Peyer's patch (tissue), 4 donors: ENCODE data around the gene ZNF451. TPM values are rescaled to one million over a fixed set of nuclear protein-coding genes. Genes with fewer than 3 reads are reported as not detected.

ENCODE experiments used
- DNase-seq, 3 donors: peaks; one replicate each; pipeline ENCODE4 v3.0.0-alpha.2; 2017 to 2019
- H3K27ac ChIP-seq, 4 donors: fragments of 200-600 bp; sonication (generic); one replicate each; pipeline ENCODE4 v1.5.1; 2016 to 2019
- H3K27me3 ChIP-seq, 2 donors: fragments of 200-600 bp; sonication (generic); one replicate each; pipeline ENCODE4 v1.5.1; 2019
- H3K36me3 ChIP-seq, 3 donors: fragments of 200-600 bp; sonication (generic); one replicate each; pipeline ENCODE4 v1.5.1; 2016 to 2019
- H3K4me1 ChIP-seq, 4 donors: fragments of 200-600 bp; sonication (generic); one replicate each; pipeline ENCODE4 v1.5.1; 2016 to 2019
- H3K4me3 ChIP-seq, 4 donors: fragments of 200-600 bp; sonication (generic); 1 replicate in 3 of 4; 2 replicates in 1 of 4; pipeline ENCODE4 v1.5.1; 2016 to 2019; ENCODE audit warnings: mild to moderate bottlenecking in 1 of 4
- H3K9me3 ChIP-seq, 4 donors: fragments of 200-600 bp; sonication (generic); one replicate each; pipeline ENCODE4 v1.5.1; 2016 to 2019; ENCODE audit warnings: mild to moderate bottlenecking in 1 of 4
- POLR2A ChIP-seq, 2 donors: fragments of 450-650 bp; IDR thresholded peaks; one replicate each; pipeline ENCODE4 v1.5.1; 2017; ENCODE audit warnings: antibody characterized with exemption in 2 of 2, mild to moderate bottlenecking in 2 of 2, moderate library complexity in 2 of 2
- total RNA-seq, 4 donors: library from RNA; depleted of rRNA; stranded (reverse); fragments of >200 nt; gene quantifications; one replicate each; pipeline ENCODE4 v1.1.0, GENCODE V29; 2016
- TF ChIP-seq, protein P1 (sequence below), 6 experiments: fragments of 450-650 bp in 4 of 6; fragments of 200-600 bp in 2 of 6; sonication (generic) in 1 of 6; IDR thresholded peaks; one replicate each; pipeline ENCODE4 v1.5.1; 2017 to 2019; ENCODE audit warnings: antibody characterized with exemption in 6 of 6, mild to moderate bottlenecking in 3 of 6, moderate library complexity in 1 of 6

The ZNF451 gene
- total RNA-seq, 4 donors from 2014 or later, result 44.5 to 106 (median 54.9) TPM

DNA sequence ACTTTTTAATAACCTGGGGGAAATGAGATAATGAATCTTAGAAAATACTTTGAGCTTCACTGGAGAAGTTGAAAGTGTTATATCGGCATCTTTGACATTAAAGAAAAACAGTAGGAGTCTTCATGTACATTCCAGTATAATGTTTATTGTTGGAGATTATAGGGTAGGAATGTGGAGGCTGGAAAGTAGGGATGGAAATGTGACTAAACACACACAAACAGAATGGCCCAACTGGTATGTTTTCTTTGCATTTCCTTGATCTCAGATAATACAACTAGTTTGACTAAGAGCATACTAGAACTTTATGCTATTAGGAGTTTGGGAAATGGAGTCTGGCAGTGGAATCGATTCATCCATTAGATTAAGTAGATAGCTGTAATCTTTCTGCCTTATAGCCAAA lies 72.0 kb downstream of the ZNF451 start:
- Histone ChIP-seq H3K4me3 (no peak overlapping the region), H3K27ac (no peak overlapping the region), H3K27me3 (no peaks in the 10 kb centered on the region), H3K4me1 (no peaks in the 10 kb centered on the region), H3K9me3 (no peaks in the 10 kb centered on the region), H3K36me3 (peaks cover 0 to 17% (median 0%) of the 10 kb centered on the region in 3 donors)
- no peak for DNase-seq
- TF ChIP-seq, protein P1, sequence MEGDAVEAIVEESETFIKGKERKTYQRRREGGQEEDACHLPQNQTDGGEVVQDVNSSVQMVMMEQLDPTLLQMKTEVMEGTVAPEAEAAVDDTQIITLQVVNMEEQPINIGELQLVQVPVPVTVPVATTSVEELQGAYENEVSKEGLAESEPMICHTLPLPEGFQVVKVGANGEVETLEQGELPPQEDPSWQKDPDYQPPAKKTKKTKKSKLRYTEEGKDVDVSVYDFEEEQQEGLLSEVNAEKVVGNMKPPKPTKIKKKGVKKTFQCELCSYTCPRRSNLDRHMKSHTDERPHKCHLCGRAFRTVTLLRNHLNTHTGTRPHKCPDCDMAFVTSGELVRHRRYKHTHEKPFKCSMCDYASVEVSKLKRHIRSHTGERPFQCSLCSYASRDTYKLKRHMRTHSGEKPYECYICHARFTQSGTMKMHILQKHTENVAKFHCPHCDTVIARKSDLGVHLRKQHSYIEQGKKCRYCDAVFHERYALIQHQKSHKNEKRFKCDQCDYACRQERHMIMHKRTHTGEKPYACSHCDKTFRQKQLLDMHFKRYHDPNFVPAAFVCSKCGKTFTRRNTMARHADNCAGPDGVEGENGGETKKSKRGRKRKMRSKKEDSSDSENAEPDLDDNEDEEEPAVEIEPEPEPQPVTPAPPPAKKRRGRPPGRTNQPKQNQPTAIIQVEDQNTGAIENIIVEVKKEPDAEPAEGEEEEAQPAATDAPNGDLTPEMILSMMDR (IDR thresholded peaks at IDR 0.05), result no peak
- no peak for TF ChIP-seq POLR2A (IDR thresholded peaks at IDR 0.05)

DNA sequence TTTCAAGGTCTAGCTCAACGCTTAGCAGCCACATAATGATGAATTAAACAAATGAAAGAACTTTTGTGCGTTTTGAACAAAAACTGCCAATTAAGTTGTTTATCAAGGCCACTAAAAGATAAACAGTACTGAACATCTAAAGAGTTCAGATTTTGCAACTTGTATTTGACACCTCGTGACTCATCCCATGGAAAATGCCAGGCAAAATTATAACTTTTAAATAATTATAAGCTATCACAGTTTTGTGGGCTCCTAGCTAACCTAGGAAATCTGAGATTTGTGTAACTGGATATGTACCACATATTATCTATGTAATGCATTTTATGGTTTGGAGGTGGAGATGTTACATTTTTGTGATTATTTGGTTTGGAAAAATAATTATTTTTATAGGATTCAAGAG lies 72.5 kb downstream of the ZNF451 start:
- Histone ChIP-seq H3K4me1 (no peaks in the 10 kb centered on the region), H3K36me3 (peaks cover 0 to 22% (median 0%) of the 10 kb centered on the region in 3 donors), H3K27ac (no peak overlapping the region), H3K9me3 (no peaks in the 10 kb centered on the region), H3K4me3 (no peak overlapping the region), H3K27me3 (no peaks in the 10 kb centered on the region)
- no peak for TF ChIP-seq POLR2A (IDR thresholded peaks at IDR 0.05)
- TF ChIP-seq, protein P1 (IDR thresholded peaks at IDR 0.05), result no peak
- no peak for DNase-seq

DNA sequence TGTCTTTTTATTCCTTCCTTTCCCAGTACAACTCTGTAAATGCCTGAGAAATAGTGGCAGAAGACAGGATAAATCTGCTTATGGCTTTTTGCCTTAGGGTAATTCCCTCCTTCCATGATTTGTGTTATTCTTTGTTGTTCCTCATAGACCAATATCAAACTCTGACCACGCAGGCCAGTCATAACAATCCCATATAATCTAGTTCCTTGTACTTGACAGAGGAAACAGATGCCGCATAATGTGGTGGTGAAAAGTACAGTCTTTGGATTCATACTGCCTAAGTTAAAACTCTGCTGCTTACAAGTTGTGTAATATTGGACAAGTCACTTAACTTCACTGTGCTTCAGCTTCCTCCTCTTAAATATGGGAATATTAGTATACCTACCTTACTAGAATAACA lies 74.0 kb downstream of the ZNF451 start:
- TF ChIP-seq, protein P1 (IDR thresholded peaks at IDR 0.05), result no peak
- TF ChIP-seq POLR2A (IDR thresholded peaks at IDR 0.05), result no peak
- H3K4me3 ChIP-seq, result no peak overlapping the region
- H3K36me3 ChIP-seq, result peaks cover 0 to 23% (median 0%) of the 10 kb centered on the region in 3 donors
- no peaks in the 10 kb centered on the region for H3K27me3 ChIP-seq
- H3K4me1 ChIP-seq, result no peaks in the 10 kb centered on the region
- H3K27ac ChIP-seq, result no peak overlapping the region
- no peak for DNase-seq
- H3K9me3 ChIP-seq, result no peaks in the 10 kb centered on the region

DNA sequence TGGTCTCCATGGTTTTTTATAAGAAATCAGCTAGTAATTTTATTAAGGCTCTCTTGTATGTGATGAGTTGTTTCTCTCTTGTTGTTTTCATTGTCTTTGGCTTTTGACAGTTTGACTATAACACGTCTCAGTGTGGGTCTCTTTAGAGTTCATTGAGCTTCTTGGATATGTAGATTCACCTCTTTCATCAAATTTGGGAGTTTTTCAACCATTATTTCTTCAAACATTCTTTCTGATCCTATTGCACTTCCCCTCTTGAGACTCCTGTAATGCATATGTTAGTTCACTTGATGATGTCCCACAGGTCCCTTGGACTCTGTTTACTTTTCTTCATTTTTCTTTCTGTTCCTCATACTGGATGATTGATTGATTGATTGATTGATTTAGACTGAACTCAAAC lies 75.1 kb downstream of the ZNF451 start:
- TF ChIP-seq POLR2A (IDR thresholded peaks at IDR 0.05), result no peak
- TF ChIP-seq, protein P1 (IDR thresholded peaks at IDR 0.05), result no peak
- Histone ChIP-seq H3K36me3 (peaks cover 0 to 23% (median 0%) of the 10 kb centered on the region in 3 donors), H3K4me1 (no peaks in the 10 kb centered on the region), H3K4me3 (no peak overlapping the region), H3K27ac (no peak overlapping the region), H3K27me3 (no peaks in the 10 kb centered on the region), H3K9me3 (no peaks in the 10 kb centered on the region)
- DNase-seq, result no peak

DNA sequence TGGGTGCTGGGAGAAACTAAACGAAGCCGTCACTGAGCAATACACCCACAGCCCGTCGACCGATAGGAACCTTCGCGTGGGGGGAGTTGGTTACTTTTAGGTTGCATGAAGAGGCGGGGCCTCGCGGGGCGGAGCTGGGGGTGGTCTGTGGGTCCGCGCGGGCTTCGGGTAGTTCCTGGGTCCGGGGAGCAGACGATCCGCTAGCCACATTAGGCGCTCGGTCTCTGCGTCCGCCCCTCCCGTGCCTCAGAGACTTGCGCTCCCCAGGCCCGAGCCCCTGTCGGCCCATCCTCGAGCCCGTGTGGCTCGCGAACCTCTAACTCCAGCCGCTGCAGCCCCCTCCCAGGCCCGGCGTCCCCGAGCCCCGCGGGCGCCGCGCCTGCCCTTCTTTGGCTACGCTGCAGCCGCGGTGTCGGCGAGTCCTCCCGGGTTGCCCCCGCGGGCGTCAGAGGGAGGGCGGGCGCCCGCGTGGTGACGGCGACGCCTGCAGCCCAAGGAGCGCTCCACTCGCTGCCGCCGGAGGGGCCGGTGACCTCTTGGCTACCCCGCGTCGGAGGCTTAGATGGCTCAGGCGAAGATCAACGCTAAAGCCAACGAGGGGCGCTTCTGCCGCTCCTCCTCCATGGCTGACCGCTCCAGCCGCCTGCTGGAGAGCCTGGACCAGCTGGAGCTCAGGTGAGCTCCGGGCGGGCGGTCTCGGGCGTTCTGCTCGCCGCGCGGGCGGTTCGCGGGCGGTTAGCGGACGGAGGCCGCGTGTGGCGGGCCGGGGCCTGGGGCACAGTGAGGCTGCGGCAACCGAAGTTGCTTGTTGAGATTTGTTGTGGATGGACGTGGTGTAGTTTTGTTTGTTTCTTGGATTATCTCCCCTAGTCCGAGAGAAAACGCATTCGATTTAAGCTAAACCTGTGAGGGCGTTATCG lies 82.4 kb downstream of the ZNF451 start, which contains the start of gene BAG2:
BAG2 (plus strand) TSS at position 191 of the 920 bp plus-strand sequence; CDS start at position 563, 372 bp downstream.
- Histone ChIP-seq H3K9me3 (no peaks in the 10 kb centered on the region), H3K36me3 (peaks cover 0 to 2% (median 0%) of the 10 kb centered on the region in 3 donors), H3K27ac (peak within 1 kb of the TSS; percentile 81 to 90 (median 88)), H3K4me1 (no peaks in the 10 kb centered on the region), H3K4me3 (peak within 1 kb of the TSS; percentile 56 to 77 (median 73)), H3K27me3 (no peaks in the 10 kb centered on the region)
- peak; percentile 36 to 58 for TF ChIP-seq POLR2A (IDR thresholded peaks at IDR 0.05)
- TF ChIP-seq, protein P1 (IDR thresholded peaks at IDR 0.05), result peak in 4 of 6 experiments; percentile 11 to 29 (median 25)
- DNase-seq, result peak; percentile 78 to 96 (median 96)
